Body of pancreas (tissue), 4 donors: Measurements from ENCODE around the gene IGSF8.

Experiments
- POLR2A ChIP-seq, 3 donors: fragments of 450-650 bp; IDR thresholded peaks; one replicate each; pipeline ENCODE4 v1.6.1; 2016; ENCODE audit warnings: antibody characterized with exemption in 3 of 3, mild to moderate bottlenecking in 2 of 3
- TF ChIP-seq, protein P1 (sequence below), 7 experiments: fragments of 450-650 bp in 4 of 7; fragments of 200-600 bp in 3 of 7; sonication (generic) in 3 of 7; IDR thresholded peaks; one replicate each; pipeline ENCODE4 v1.5.1; 2016 to 2019; ENCODE audit warnings: antibody characterized with exemption in 7 of 7

DNA sequence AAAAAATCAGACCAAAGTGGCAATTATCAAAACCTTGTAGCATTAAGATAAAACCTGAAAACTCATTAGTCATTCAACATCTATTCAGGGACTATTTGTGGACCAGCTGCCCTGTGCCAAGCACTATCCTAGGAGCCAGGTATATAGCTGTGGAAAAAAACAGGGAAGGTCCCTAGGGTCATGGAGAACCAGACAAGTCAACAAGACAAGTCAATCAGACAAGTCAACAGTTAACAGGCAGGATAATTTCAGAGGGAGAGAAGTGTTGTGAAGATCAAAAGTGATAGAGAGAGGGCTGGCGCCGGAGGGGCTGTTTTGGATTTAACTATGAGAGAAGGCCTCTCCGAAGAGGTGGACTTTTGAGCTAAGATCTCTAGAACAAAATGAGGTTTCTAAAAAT lies 49.7 kb upstream of the IGSF8 start:
- TF ChIP-seq, protein P1, sequence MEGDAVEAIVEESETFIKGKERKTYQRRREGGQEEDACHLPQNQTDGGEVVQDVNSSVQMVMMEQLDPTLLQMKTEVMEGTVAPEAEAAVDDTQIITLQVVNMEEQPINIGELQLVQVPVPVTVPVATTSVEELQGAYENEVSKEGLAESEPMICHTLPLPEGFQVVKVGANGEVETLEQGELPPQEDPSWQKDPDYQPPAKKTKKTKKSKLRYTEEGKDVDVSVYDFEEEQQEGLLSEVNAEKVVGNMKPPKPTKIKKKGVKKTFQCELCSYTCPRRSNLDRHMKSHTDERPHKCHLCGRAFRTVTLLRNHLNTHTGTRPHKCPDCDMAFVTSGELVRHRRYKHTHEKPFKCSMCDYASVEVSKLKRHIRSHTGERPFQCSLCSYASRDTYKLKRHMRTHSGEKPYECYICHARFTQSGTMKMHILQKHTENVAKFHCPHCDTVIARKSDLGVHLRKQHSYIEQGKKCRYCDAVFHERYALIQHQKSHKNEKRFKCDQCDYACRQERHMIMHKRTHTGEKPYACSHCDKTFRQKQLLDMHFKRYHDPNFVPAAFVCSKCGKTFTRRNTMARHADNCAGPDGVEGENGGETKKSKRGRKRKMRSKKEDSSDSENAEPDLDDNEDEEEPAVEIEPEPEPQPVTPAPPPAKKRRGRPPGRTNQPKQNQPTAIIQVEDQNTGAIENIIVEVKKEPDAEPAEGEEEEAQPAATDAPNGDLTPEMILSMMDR (IDR thresholded peaks at IDR 0.05), result no peak
- TF ChIP-seq POLR2A (IDR thresholded peaks at IDR 0.05), result no peak
